Natural killer cell (primary cell): ENCODE measurements around the gene KLHL2. TPM values are rescaled to one million over a fixed set of nuclear protein-coding genes. Genes with fewer than 3 reads are reported as not detected.
"Not testable (repeated sequence)": the region's sequence is repeated elsewhere in the genome, so short reads cannot be mapped to it uniquely, and the experiment has no call there.

Experiments
- ATAC-seq, 3 donors: fragments of 150-1000 bp in 2 of 3; fragments of 200-7000 bp in 1 of 3; cut with Tn5 transposase; 1 replicate in 1 of 3; 2 replicates in 2 of 3; pipeline ENCODE4 v1.10.0; 2021; ENCODE audit warnings: mild to moderate bottlenecking in 2 of 3, moderate library complexity in 2 of 3
- DNase-seq, 2 donors: peaks; one replicate each; pipeline versions ENCODE4 v3.0.0 to v3.0.0-alpha.2; 2013 to 2021; ENCODE audit warnings: mixed read lengths in 1 of 2
- H3K27ac ChIP-seq: one replicate; pipeline ENCODE4 v1.5.1; 2013; ENCODE audit warnings: mild to moderate bottlenecking, low read length
- H3K27me3 ChIP-seq: one replicate; pipeline ENCODE4 v1.6.1; 2013; ENCODE audit warnings: low read length; ENCODE audit not compliant: control insufficient read depth, insufficient read depth
- H3K36me3 ChIP-seq: one replicate; pipeline ENCODE4 v1.6.1; 2013; ENCODE audit warnings: low read length; ENCODE audit not compliant: control insufficient read depth, insufficient read depth
- H3K4me1 ChIP-seq: one replicate; pipeline ENCODE4 v1.6.1; 2013; ENCODE audit warnings: low read length; ENCODE audit not compliant: control insufficient read depth, insufficient read depth
- H3K4me3 ChIP-seq: one replicate; pipeline ENCODE4 v1.5.1; 2013; ENCODE audit warnings: low read length
- H3K9me3 ChIP-seq: one replicate; pipeline ENCODE4 v1.6.1; 2013; ENCODE audit warnings: low read length; ENCODE audit not compliant: control insufficient read depth, insufficient read depth
- H3K27ac Mint-ChIP-seq, 2 donors: one replicate each; pipeline ENCODE4 v1.8.0; 2022; ENCODE audit warnings: mild to moderate bottlenecking in 2 of 2, mixed read lengths in 2 of 2, moderate library complexity in 1 of 2
- H3K27me3 Mint-ChIP-seq, 2 donors: one replicate each; pipeline ENCODE4 v1.8.0; 2022; ENCODE audit warnings: low read depth in 2 of 2, mixed read lengths in 2 of 2
- H3K36me3 Mint-ChIP-seq: one replicate; pipeline ENCODE4 v1.8.0; 2022; ENCODE audit warnings: mixed read lengths
- H3K4me1 Mint-ChIP-seq, 2 donors: one replicate each; pipeline ENCODE4 v1.8.0; 2022; ENCODE audit warnings: mixed read lengths in 2 of 2
- H3K4me3 Mint-ChIP-seq: one replicate; pipeline ENCODE4 v1.8.0; 2022; ENCODE audit warnings: mild to moderate bottlenecking, moderate library complexity, mixed read lengths
- H3K9me3 Mint-ChIP-seq, 2 donors: one replicate each; pipeline ENCODE4 v1.8.0; 2022; ENCODE audit warnings: mixed read lengths in 2 of 2
- CTCF ChIP-seq: fragments of 200-600 bp; IDR thresholded peaks from one replicate; pipeline ENCODE4 v1.8.0; 2022; ENCODE audit warnings: antibody characterized with exemption
- WGBS: methylation state at CpG from one replicate; pipeline ENCODE4 v1.1.7; 2013; ENCODE audit warnings: missing lambda C conversion rate; ENCODE audit not compliant: insufficient coverage; 5-methylcytosine and 5-hydroxymethylcytosine counted together
- intact Hi-C: fragments of 100-400 bp; cut with micrococcal nuclease; formaldehyde crosslinking; loops from one replicate; pipeline ENCODE4 v1.14.2; 2022
- total RNA-seq, 4 donors: library from RNA; stranded (reverse); fragments of 120-200 nt in 1 of 4; gene quantifications; one replicate each; pipeline versions ENCODE4 v1.2.3 to v1.2.4, GENCODE V29; 2013 to 2022

The KLHL2 gene
- total RNA-seq, 3 donors from 2014 or later (not counting 1 experiment from before 2014, with no cell fraction given) = 24.2 to 29.2 (median 25.2) TPM

DNA sequence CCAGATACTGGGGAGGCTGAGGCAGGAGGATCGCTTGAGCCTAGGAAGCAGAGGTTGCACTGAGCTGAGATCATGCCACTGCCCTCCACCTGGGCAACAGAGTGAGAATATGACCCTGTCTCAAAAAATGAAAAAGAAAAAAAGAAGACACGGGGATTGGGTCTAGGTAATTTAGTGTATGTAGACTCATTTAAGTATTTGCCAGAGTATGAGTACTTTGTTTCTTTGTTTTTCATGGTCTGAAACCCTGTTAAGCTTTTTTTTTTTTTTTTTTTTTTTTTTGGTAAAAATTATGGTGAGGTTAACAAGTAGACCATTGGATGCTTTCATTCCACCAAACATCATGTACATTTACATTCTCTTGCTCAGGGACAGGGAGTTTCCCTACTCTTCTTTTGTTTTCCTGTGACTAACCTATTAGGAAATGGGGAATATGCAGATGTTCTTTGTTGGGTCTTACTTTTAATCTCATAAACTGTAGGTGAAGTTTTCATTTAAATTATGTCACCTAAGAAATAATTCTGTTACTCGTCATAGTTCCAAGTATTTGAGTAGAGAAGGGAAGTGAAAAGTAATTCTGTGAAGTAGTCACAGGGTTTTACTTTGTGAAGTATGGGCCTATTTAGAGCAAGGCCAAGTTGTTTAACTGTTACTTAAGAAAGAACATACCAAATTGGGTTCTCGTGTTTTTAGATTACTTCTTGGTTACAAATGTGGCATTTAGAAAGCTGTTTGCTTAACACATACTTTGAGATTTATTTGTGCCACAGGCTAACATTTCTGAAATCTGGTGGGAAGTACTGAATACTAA, 25.5 kb downstream of the KLHL2 start:
- intact Hi-C loops, H3K27ac Mint-ChIP-seq, ATAC-seq, DNase-seq, H3K4me3 Mint-ChIP-seq, H3K4me1 ChIP-seq, H3K36me3 ChIP-seq, H3K4me3 ChIP-seq, H3K27me3 ChIP-seq, H3K9me3 ChIP-seq, H3K27ac ChIP-seq, H3K27me3 Mint-ChIP-seq, H3K9me3 Mint-ChIP-seq, H3K4me1 Mint-ChIP-seq: not testable (repeated sequence)
- H3K36me3 Mint-ChIP-seq = peaks cover 11% of the 10 kb centered on the region
- 73% methylated on average over 3 of the region's 4 CpGs for WGBS

DNA sequence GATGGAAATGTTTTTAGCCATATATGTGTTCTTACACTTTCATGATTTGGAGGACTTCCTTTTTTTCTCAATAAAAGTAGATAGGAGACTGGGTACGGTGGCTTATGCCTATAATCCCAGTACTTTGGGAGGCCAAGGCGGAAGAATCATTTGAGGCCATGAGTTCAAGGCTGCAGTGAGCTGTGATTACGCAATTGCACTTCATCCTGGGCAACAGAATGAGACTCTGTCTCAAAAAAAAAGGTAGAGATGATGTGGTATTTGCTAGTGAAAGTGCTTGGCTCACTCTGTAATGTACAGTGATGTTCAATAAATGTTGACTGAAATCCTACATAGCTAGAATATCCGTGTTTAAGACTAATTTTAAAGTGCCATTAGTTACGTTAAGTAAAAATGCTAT, 27.4 kb downstream of the KLHL2 start:
- H3K4me3 ChIP-seq = no peak overlapping the region
- Mint-ChIP-seq H3K27me3 (no peaks in the 10 kb centered on the region), H3K9me3 (no peaks in the 10 kb centered on the region), H3K36me3 (peaks cover 12% of the 10 kb centered on the region), H3K4me1 (peaks cover 6 to 11% of the 10 kb centered on the region in 2 donors), H3K27ac (no peak overlapping the region), H3K4me3 (no peak overlapping the region)
- no peak for ATAC-seq
- H3K9me3 ChIP-seq = no peaks in the 10 kb centered on the region
- no peak overlapping the region for H3K27ac ChIP-seq
- DNase-seq = no peak
- no peak for TF ChIP-seq CTCF
- no peaks in the 10 kb centered on the region for H3K27me3 ChIP-seq
- H3K36me3 ChIP-seq = peaks cover 2% of the 10 kb centered on the region
- intact Hi-C loops = no loop called here
- 97% methylated on average over 3 of the region's 5 CpGs for WGBS
- H3K4me1 ChIP-seq = no peaks in the 10 kb centered on the region

GRCh38 chr4:165236852-165237251, 29.5 kb downstream of the KLHL2 start:
- DNase-seq, H3K4me3 ChIP-seq, ATAC-seq, H3K9me3 ChIP-seq, H3K4me3 Mint-ChIP-seq, H3K27me3 ChIP-seq, H3K9me3 Mint-ChIP-seq, H3K27ac ChIP-seq, H3K4me1 ChIP-seq, H3K27me3 Mint-ChIP-seq, H3K36me3 ChIP-seq, H3K36me3 Mint-ChIP-seq, H3K27ac Mint-ChIP-seq, intact Hi-C loops: not testable (repeated sequence)
- no CpG with 5 or more reads among the region's 1 CpG for WGBS
- peaks cover 9 to 14% of the 10 kb centered on the region in 2 donors for H3K4me1 Mint-ChIP-seq

- DNase-seq, H3K4me1 ChIP-seq, H3K36me3 Mint-ChIP-seq, intact Hi-C loops, ATAC-seq, H3K9me3 ChIP-seq, H3K4me3 Mint-ChIP-seq, H3K4me3 ChIP-seq, H3K27me3 Mint-ChIP-seq, H3K27ac ChIP-seq, H3K27me3 ChIP-seq, H3K36me3 ChIP-seq, H3K9me3 Mint-ChIP-seq: not testable (repeated sequence)
- 86% methylated on average over 3 of the region's 5 CpGs for WGBS
- H3K4me1 Mint-ChIP-seq = peaks cover 9 to 16% of the 10 kb centered on the region in 2 donors
- peak overlapping the region in 1 of 2 donors; percentile 24 for H3K27ac Mint-ChIP-seq
Observed at GRCh38 chr4:165238041-165238640, 30.8 kb downstream of the KLHL2 start.

DNA sequence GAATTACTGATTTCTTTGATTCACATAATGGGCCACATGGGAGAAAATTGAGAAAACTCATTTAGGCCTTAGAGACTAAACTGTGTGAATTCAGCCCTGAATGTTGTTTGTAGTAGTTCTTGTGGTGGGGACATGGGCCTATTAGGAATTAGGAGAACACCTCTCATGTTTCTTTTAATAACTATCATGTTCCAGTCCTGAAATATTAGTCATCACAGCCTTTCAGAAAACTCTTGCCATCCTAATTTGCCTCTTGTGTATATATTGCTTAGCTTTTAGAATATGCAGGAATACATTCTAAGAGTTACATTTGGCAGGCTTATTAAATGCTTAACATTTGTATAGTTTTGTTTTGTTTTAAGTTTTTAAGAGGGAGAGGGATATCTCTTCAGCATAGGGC, 33.4 kb downstream of the KLHL2 start:
- intact Hi-C loops, H3K4me1 ChIP-seq, H3K36me3 Mint-ChIP-seq, H3K4me3 Mint-ChIP-seq, H3K9me3 ChIP-seq, H3K27me3 Mint-ChIP-seq, H3K36me3 ChIP-seq, ATAC-seq, DNase-seq, H3K27me3 ChIP-seq, H3K9me3 Mint-ChIP-seq, H3K4me3 ChIP-seq, H3K27ac Mint-ChIP-seq, H3K27ac ChIP-seq: not testable (repeated sequence)
- H3K4me1 Mint-ChIP-seq = peaks cover 6 to 11% of the 10 kb centered on the region in 2 donors

DNA sequence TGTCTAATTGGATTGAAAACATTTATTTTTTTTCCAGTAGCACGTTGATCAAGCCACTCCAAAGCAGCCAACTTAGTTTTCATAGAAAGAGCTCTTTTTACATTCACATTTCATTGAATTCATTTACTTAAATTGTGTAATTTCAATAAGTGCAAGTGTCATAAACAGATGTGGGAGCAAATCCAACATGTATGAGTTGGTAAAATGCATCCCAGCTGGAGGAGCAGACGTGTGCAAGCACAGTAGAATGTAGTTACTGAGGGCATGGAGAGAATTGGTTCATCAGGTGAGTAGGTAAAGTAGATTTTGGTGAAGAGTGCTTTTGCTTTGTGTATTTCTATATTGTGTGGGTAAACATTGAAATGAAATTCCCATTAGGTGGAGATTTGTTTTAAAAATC, 36.8 kb downstream of the KLHL2 start:
- WGBS = 100% methylated on average over 1 of the region's 2 CpGs

DNA sequence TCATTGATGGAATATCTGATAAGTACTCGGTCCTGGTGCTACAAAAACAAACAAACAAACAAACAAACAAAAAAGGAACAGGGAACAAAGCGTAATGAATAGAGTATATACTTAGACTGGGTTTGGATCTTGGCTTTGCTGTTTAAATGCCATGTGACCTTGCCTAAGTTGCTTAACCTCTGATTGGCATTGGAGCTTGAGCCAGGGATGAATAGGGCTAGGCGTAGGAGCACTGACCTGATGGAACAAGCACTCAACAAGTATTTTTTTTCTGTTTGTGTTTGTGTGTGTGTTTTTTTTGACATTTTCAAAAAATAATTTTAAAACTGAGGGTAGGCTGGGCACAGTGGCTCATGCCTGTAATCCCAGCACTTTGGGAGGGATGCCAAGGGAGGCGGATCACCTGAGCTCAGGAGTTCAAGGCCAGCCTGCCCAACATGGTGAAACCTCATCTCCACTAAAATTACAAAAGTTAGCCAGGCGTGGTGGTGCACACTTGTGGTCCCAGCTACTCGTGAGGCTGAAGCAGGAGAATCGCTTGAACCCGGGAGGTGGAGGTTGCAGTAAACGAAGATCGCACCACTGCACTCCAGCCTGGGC, 37.3 kb downstream of the KLHL2 start:
- H3K27me3 Mint-ChIP-seq, H3K4me1 ChIP-seq, H3K4me3 Mint-ChIP-seq, H3K27ac Mint-ChIP-seq, H3K36me3 ChIP-seq, H3K36me3 Mint-ChIP-seq, H3K9me3 ChIP-seq, ATAC-seq, H3K4me1 Mint-ChIP-seq, H3K27me3 ChIP-seq, DNase-seq, H3K4me3 ChIP-seq, H3K27ac ChIP-seq, intact Hi-C loops, H3K9me3 Mint-ChIP-seq: not testable (repeated sequence)
- WGBS = 97% methylated on average over 9 of the region's 10 CpGs

More for the DNA sequence above, 36.8 kb downstream of the KLHL2 start:
- H3K4me1 ChIP-seq, H3K4me3 ChIP-seq, ATAC-seq, H3K27me3 Mint-ChIP-seq, H3K9me3 ChIP-seq, H3K27ac ChIP-seq, DNase-seq, H3K36me3 ChIP-seq, H3K4me3 Mint-ChIP-seq, H3K4me1 Mint-ChIP-seq, H3K27ac Mint-ChIP-seq, H3K27me3 ChIP-seq, H3K36me3 Mint-ChIP-seq, H3K9me3 Mint-ChIP-seq, intact Hi-C loops: not testable (repeated sequence)
